Endothelial cell of umbilical vein (primary cell): ENCODE results near the gene TSPO. TPM values are rescaled to one million over a fixed set of nuclear protein-coding genes. Genes with fewer than 3 reads are reported as not detected.

Experiments
- BruUV-seq: library from RNA; stranded (reverse); fragments of 400-500 nt; replicated peaks from 2 replicates; lab custom pipeline; 2021; lab: Mats Ljungman, UMichigan
- CTCF ChIA-PET: fragments of 300-600, 350-600 bp; sonication (Branson Sonifier 250); formaldehyde crosslinking; loops from one replicate; lab custom pipeline; 2021; ENCODE audit warnings: antibody characterized with exemption, inconsistent platforms; lab: Charles Lee
- POLR2A ChIA-PET: fragments of 300-600, 350-600 bp; sonication (Branson Sonifier 250); formaldehyde crosslinking; loops from one replicate; lab custom pipeline; 2021; ENCODE audit warnings: antibody characterized with exemption, inconsistent platforms; lab: Charles Lee
- DNase-seq: peaks from one replicate; pipeline ENCODE4 v3.0.0-alpha.2; 2011; ENCODE audit warnings: low read depth, low spot score
- FAIRE-seq: peaks from 2 replicates; lab custom pipeline; 2011; peaks lifted over from hg19 to GRCh38; lab: Jason Lieb, UNC
- H2AFZ ChIP-seq: 2 replicates; pipeline ENCODE4 v1.6.0; 2012; ENCODE audit warnings: low read depth, low read length, control low read depth, inconsistent platforms
- H3K27ac ChIP-seq: 2 replicates; pipeline ENCODE4 v1.5.1; 2011; ENCODE audit warnings: low read depth, mild to moderate bottlenecking, control low read depth, low read length, moderate library complexity; ENCODE audit not compliant: insufficient read depth
- H3K27me3 ChIP-seq, 2 experiments: 2 replicates each; pipeline versions ENCODE4 v1.6.0 to v1.6.1; 2011; ENCODE audit warnings: low read length in 2 of 2, mixed read lengths in 1 of 2; ENCODE audit not compliant: control insufficient read depth in 2 of 2, insufficient read depth in 2 of 2
- H3K36me3 ChIP-seq, 2 experiments: 2 replicates in 1 of 2; 3 replicates in 1 of 2; pipeline ENCODE4 v1.5.1; 2011; ENCODE audit warnings: low read length in 2 of 2, mild to moderate bottlenecking in 1 of 2, moderate library complexity in 1 of 2; ENCODE audit not compliant: control insufficient read depth in 2 of 2, insufficient read depth in 2 of 2; ENCODE audit errors: extremely low read depth in 1 of 2
- H3K4me1 ChIP-seq: 3 replicates; pipeline ENCODE4 v1.5.1; 2011; ENCODE audit warnings: mild to moderate bottlenecking, low read length; ENCODE audit not compliant: control insufficient read depth, insufficient read depth; ENCODE audit errors: extremely low read depth
- H3K4me2 ChIP-seq: 2 replicates; pipeline ENCODE4 v1.6.1; 2011; ENCODE audit warnings: low read length, control low read depth, mixed read lengths; ENCODE audit not compliant: insufficient read depth
- H3K4me3 ChIP-seq, 3 experiments: fragments of 200-600 bp in 1 of 3; sonication (generic), shearing (Covaris generic) in 1 of 3; replicated peaks in 1 of 3; 2 replicates each; pipeline ENCODE4 v1.5.1; 2011 to 2016; ENCODE audit warnings: control low read depth in 3 of 3, low read length in 3 of 3, mild to moderate bottlenecking in 2 of 3, inconsistent platforms in 1 of 3, low read depth in 1 of 3, moderate library complexity in 1 of 3; ENCODE audit not compliant: insufficient read depth in 1 of 3
- H3K79me2 ChIP-seq: 2 replicates; pipeline ENCODE4 v1.6.0; 2012; ENCODE audit warnings: low read length, inconsistent platforms; ENCODE audit not compliant: control insufficient read depth, insufficient read depth
- H3K9ac ChIP-seq: replicated peaks from 2 replicates; pipeline ENCODE3; 2011; ENCODE audit warnings: low read length, control low read depth; ENCODE audit not compliant: insufficient read depth; ENCODE audit errors: extremely low read depth
- H3K9me1 ChIP-seq: replicated peaks from 3 replicates; pipeline ENCODE4 v1.6.0; 2011; ENCODE audit warnings: mild to moderate bottlenecking, low read length; ENCODE audit not compliant: control insufficient read depth, insufficient read depth; ENCODE audit errors: extremely low read depth
- H3K9me3 ChIP-seq: replicated peaks from 2 replicates; pipeline ENCODE4 v1.5.1; 2012; ENCODE audit warnings: low read length, inconsistent platforms; ENCODE audit not compliant: control insufficient read depth, insufficient read depth
- H4K20me1 ChIP-seq: replicated peaks from 2 replicates; pipeline ENCODE3; 2011; ENCODE audit warnings: mild to moderate bottlenecking, low read length; ENCODE audit not compliant: control insufficient read depth, insufficient read depth; ENCODE audit errors: extremely low read depth
- EZH2 ChIP-seq: IDR thresholded peaks from 2 replicates; pipeline ENCODE4 v1.6.1; 2012; ENCODE audit warnings: borderline replicate concordance, low read depth, mild to moderate bottlenecking, moderate library complexity, low read length, inconsistent platforms; ENCODE audit not compliant: severe bottlenecking
- FOS ChIP-seq: IDR thresholded peaks from 2 replicates; pipeline ENCODE4 v1.6.1; 2011; ENCODE audit warnings: mild to moderate bottlenecking, low read length, moderate library complexity, borderline replicate concordance; ENCODE audit not compliant: insufficient read depth
- GATA2 ChIP-seq: IDR thresholded peaks from 2 replicates; pipeline ENCODE4 v1.7.0; 2011; ENCODE audit warnings: low read depth, mild to moderate bottlenecking, moderate library complexity, mixed read lengths, low read length; ENCODE audit not compliant: insufficient read length, insufficient read depth
- JUN ChIP-seq: IDR thresholded peaks from 2 replicates; pipeline ENCODE4 v1.6.1; 2011; ENCODE audit warnings: borderline replicate concordance, low read depth; ENCODE audit not compliant: insufficient read length, insufficient read depth
- MYC ChIP-seq: IDR thresholded peaks from one replicate; pipeline ENCODE4 v1.6.1; 2011; ENCODE audit warnings: mild to moderate bottlenecking, low read depth, low read length
- POLR2A ChIP-seq: IDR thresholded peaks from 2 replicates; pipeline ENCODE4 v1.6.1; 2012; ENCODE audit warnings: low read depth, mild to moderate bottlenecking, control low read depth, low read length
- POLR2AphosphoS5 ChIP-seq: IDR thresholded peaks from 2 replicates; pipeline ENCODE4 v1.6.1; 2012; ENCODE audit warnings: low read depth, mild to moderate bottlenecking, control low read depth, low read length, moderate library complexity; ENCODE audit not compliant: insufficient read depth
- dilution Hi-C: fragments of 300-500 bp; cut with MboI; formaldehyde crosslinking; loops from one replicate; pipeline ENCODE4 v1.15.0; 2019; ENCODE audit warnings: low sequenced_read_pairs; ENCODE audit not compliant: extremely low pct_ligation_motif_present
- intact Hi-C: fragments of 100-400 bp; cut with micrococcal nuclease; formaldehyde crosslinking; loops from one replicate; pipeline ENCODE4 v1.10.0; 2022
- polyA plus RNA-seq, 4 experiments: library from polyadenylated mRNA; depleted of rRNA in 3 of 4; stranded (reverse) in 3 of 4; unstranded in 1 of 4; fragments of >200 nt; gene quantifications; 2 replicates each; pipeline versions ENCODE4 v1.2.1 to v1.2.3, GENCODE V29; 2011 to 2012; ENCODE audit warnings: missing spikeins in 1 of 4
- total RNA-seq: library from RNA; stranded (reverse); gene quantifications from 2 replicates; pipeline ENCODE4 v1.2.3, GENCODE V29; 2021
- TF ChIP-seq, protein P1 (sequence below): IDR thresholded peaks from 2 replicates; pipeline ENCODE4 v1.6.1; 2011; ENCODE audit not compliant: insufficient read depth, insufficient read length
- TF ChIP-seq, protein P2 (sequence below), 2 donors: IDR thresholded peaks; 1 replicate in 1 of 2; 2 replicates in 1 of 2; pipeline ENCODE4 v1.5.1; 2011; ENCODE audit warnings: low read length in 2 of 2, mild to moderate bottlenecking in 2 of 2, moderate library complexity in 2 of 2, control low read depth in 1 of 2, inconsistent platforms in 1 of 2, low read depth in 1 of 2; ENCODE audit not compliant: insufficient read depth in 1 of 2; ENCODE audit errors: extremely low read depth in 1 of 2

The TSPO gene
- total and polyA plus RNA-seq, 2 donors (not counting 3 experiments of a cell fraction or from before 2014, with no cell fraction given): 328 to 720 TPM

DNA sequence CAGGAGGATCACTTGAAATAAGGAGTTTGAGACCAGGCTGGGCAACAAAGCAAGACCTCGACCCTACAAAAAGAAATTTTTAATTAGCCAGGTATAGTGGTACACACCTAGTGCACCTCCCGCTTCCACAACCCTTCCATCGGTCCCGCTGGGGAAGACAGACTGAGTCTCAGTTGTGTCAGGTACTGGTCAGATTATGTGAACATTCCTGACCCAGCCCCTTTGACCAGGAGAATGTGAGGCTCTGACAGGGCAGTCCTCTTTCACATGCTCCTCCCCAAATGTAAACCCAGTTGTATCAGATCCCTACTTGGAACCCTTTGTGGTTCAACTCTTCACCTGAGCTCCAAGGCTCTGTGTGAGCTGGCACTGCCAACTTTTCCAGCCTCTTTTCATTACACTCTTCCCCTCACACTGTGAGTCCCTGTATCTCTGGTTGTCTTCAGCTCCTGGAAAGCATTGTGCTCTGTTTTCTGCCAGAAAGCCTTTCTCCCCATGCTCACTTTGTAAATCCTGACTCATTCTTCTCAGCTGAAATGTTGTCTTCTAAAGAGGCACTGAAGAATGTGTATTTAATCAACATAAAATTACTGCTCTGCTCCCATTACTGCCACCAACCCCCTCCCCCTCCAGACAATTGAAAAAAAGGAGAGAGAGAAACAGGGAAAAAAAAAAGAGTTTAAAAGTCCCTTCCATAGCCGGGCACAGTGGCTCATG is 37.6 kb downstream of the TSPO start:
- ChIA-PET POLR2A (no interaction called here), CTCF (no interaction called here)
- Histone ChIP-seq H3K9ac (no peak overlapping the region), H3K9me1 (no peaks in the 10 kb centered on the region), H3K79me2 (peaks cover 11% of the 10 kb centered on the region), H3K36me3 (no peaks in the 10 kb centered on the region), H4K20me1 (no peaks in the 10 kb centered on the region), H3K27me3 (peaks cover 2 to 16% of the 10 kb centered on the region in 2 experiments), H2AFZ (no peak overlapping the region), H3K27ac (no peak overlapping the region), H3K4me3 (no peak overlapping the region), H3K4me1 (peaks cover 18% of the 10 kb centered on the region), H3K4me2 (no peak overlapping the region), H3K9me3 (no peaks in the 10 kb centered on the region)
- DNase-seq (no peak), FAIRE-seq (no peak)
- TF ChIP-seq EZH2 (no peak), POLR2A (no peak), MYC (no peak), POLR2AphosphoS5 (no peak), FOS (no peak), JUN (no peak), GATA2 (no peak)
- TF ChIP-seq, protein P1, sequence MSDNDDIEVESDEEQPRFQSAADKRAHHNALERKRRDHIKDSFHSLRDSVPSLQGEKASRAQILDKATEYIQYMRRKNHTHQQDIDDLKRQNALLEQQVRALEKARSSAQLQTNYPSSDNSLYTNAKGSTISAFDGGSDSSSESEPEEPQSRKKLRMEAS: no peak
- TF ChIP-seq, protein P2, sequence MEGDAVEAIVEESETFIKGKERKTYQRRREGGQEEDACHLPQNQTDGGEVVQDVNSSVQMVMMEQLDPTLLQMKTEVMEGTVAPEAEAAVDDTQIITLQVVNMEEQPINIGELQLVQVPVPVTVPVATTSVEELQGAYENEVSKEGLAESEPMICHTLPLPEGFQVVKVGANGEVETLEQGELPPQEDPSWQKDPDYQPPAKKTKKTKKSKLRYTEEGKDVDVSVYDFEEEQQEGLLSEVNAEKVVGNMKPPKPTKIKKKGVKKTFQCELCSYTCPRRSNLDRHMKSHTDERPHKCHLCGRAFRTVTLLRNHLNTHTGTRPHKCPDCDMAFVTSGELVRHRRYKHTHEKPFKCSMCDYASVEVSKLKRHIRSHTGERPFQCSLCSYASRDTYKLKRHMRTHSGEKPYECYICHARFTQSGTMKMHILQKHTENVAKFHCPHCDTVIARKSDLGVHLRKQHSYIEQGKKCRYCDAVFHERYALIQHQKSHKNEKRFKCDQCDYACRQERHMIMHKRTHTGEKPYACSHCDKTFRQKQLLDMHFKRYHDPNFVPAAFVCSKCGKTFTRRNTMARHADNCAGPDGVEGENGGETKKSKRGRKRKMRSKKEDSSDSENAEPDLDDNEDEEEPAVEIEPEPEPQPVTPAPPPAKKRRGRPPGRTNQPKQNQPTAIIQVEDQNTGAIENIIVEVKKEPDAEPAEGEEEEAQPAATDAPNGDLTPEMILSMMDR (IDR thresholded peaks at IDR 0.05; ENCODE audit: extremely low read depth in 1 of 2, insufficient read depth in 1 of 2, low read depth in 1 of 2, low read length in 2 of 2): no peak
- dilution Hi-C loops: no loop called here
- intact Hi-C loops: loop anchor here (5.0 kb wide), 1 partner anchor 733 kb away; the partner anchor contains the start of gene PNPLA3
- no TSS peak for BruUV-seq
